HG03139 (cell line): ENCODE data around the gene EVA1C.
"Not testable (repeated sequence)": the region's sequence is repeated elsewhere in the genome, so short reads cannot be mapped to it uniquely, and the experiment has no call there.

Experiments used
- ATAC-seq: cut with Tn5 transposase; IDR thresholded peaks from one replicate; pipeline ENCODE4 v1.9.1; 2021; ENCODE audit not compliant: unreplicated experiment

EVA1C gene

DNA sequence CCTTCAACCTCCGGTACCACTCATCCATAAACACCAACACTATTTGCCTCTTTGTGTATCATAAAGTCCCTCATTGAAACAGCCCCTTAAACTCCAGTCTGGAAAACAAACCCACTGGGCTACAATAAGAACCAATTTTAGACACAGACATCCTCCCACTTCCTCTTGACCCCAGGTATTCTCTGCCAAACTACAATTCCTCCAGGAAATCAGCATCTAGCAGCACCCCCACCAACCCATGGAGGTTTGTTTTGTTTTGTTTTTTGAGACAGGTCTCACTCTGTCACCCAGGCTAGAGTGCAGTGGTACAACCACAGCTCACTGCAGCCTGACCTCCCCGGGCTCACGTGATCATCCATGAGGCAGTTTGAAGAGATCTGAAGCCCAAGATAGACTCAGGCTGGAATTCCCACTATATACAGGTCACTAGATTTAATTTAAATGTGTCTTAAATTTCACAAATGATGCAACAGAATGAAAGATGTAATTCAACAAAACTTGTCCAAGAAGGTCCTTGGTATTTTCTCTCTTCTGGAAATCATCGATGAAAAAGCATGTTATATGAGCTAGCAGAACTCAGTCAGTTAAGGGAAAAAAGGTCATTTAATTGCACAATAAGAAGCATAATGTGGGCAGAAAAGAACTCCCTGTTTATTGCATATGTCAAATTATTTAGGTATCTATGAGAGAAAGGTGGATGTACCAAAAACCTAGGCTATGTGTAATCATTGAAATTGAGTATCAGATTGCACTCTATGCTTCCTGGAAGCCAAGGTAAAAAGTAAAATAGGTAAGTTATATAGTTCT lies 142.5 kb downstream of the EVA1C start:
- no peak for ATAC-seq

DNA sequence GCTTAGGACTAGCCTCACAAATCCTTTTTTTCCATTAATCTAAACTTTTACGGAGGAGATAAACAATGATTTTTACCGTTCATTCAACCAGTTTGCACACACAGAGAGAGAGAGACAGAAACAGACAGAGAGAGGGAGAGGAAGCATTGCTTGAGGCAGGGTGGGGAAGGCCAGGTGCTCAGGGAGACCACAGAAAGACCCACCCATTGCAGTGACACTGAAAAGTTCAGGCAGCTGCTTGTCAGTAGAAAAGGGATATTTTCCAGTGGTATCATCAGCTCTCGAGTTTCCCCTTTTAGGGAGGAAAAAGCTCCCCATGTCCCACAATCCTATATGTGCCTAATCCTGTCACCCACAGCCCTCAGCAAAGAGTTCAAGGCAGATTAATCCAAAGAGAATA lies 145.6 kb downstream of the EVA1C start:
- no peak for ATAC-seq

DNA sequence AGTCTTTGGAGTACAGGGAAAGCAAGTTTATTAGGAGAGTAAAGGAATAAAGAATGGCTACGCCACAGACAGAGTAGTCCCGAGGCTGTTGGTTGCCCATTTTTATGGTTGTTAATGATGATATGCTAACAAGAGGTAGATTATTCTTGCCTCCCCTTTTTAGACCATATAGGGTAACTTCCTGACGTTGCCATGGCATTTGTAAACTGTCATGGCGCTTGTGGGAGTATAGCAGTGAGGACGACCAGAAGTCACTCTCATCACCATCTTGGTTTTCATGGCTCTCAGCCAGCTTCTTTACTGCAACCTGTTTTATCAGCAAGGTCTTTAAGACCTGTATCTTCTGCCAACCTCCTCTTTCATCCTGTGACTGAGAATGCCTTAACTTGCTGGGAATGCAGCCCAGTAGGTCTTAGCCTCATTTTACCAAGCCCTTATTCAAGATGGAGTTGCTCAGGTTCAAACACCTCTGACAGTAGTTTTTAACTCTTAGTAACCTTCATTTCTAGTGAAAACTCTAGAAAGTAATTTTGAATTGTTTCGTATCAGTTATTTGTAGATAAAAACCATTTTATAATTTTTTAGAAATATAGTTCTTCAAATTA lies 146.6 kb downstream of the EVA1C start:
- ATAC-seq: no peak

DNA sequence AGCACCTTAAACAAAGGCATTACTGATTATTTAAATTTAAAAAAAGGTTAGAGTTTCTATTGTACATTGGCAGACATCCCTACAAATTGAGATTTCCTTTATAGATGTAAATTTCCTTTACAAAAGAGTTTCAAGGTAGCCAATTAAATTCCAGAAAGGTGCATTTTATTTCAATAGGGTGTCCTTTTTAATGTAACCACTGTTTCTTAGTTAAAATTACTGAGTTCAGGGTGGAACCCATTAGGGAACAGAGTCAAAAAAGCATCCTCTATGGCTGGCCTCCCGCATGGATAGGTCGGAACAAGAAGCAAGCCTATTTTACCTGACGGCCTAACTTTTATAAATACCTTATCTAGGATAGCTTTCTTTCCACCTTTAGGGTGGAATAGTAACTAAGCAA lies 148.4 kb downstream of the EVA1C start:
- no peak for ATAC-seq

DNA sequence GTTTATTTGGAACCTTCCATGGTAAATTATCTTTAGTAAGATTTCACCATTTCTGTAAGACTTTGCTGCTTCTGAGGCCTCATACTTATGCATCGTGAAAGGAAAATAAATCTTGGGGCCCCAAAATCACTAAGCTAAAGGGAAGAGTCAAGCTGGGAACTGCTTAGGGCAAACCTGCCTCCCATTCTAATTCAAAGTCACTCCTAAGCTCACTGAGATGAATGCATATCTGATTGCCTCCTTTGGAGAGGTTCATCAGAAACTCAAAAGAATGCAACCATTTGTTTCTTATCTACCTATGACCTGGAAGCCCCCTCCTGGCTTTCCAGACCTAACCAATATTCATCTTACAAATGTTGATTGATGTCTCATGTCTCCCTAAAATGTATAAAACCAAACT lies 149.0 kb downstream of the EVA1C start:
- not testable (repeated sequence) for ATAC-seq

DNA sequence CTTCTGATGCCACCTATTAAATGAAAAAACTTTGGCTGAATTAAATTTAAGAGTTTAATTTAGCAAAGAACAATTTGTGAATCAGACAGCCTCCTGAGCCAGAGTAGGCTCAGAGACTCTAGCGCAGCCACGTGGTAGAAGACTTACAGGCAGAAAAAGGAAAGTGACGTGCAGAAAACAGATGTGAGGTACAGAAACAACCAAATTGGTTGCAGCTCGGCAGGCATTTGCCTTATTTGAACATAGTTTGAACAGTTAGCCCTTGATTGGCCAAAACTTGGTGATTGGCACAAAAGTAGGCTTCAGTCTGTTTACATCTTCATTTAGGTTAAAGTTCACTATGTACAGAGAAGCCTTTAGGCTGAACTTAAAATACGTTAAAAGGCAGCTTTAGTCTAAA lies 149.9 kb downstream of the EVA1C start:
- ATAC-seq: no peak

DNA sequence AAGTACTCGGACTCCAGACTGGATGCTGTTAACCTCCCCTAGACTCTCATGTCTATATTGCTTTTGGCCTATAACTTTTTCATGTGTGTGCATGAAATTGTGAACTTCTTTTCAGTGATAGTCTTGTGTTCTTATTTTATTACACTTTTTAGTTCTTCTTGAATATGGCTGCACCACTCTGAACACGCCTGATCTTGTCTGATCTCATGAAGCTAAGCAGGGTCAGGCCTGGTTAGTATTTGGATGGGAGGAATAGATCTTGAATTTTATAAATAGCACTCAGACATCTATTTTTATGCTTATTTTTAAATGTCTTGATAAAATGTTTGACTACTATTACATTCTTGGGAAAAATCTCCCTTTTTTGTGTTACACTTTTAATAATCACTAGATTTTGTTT lies 150.4 kb downstream of the EVA1C start:
- no peak for ATAC-seq
